K562 (cell line): Measurements from ENCODE around the gene LRRC25. TPM values are rescaled to one million over a fixed set of nuclear protein-coding genes. Genes with fewer than 3 reads are reported as not detected.

Experiments used
- ATAC-seq: fragments of 200-7000 bp; cut with Tn5 transposase; 3 replicates; pipeline ENCODE4 v1.9.1; 2020; ENCODE audit warnings: moderate library complexity
- BruUV-seq: library from RNA; stranded (reverse); fragments of 400-500 nt; replicated peaks from 2 replicates; lab custom pipeline; 2021; lab: Mats Ljungman, UMichigan
- CTCF ChIA-PET: fragments of 300-600 bp; formaldehyde crosslinking; extraction: SDS; loops from one replicate; lab custom pipeline; 2021; ENCODE audit warnings: low intra/inter-chr PET ratio; lab: Yijun Ruan, JAX
- POLR2A ChIA-PET: fragments of 300-600, 350-650 bp; sonication (Branson Sonifier 250); formaldehyde crosslinking; extraction: SDS; loops from one replicate; lab custom pipeline; 2021; ENCODE audit warnings: antibody characterized with exemption, inconsistent platforms; lab: Yijun Ruan, JAX
- DNase-seq, 4 experiments: peaks; one replicate each; pipeline versions ENCODE4 v3.0.0 to v3.0.0-alpha.2; 2011 to 2018; ENCODE audit warnings: low spot score in 3 of 4, mixed read lengths in 3 of 4; ENCODE audit errors: extremely low read depth in 1 of 4
- FAIRE-seq: peaks from 2 replicates; lab custom pipeline; 2011; peaks lifted over from hg19 to GRCh38; lab: Jason Lieb, UNC
- H2AFZ ChIP-seq: 2 replicates; pipeline ENCODE4 v1.6.0; 2011; ENCODE audit warnings: low read depth, low read length, control low read depth, inconsistent platforms
- H3K27ac ChIP-seq: fragments of 200-600 bp; 3 replicates; pipeline ENCODE4 v1.8.0; 2011; ENCODE audit warnings: low read depth, mild to moderate bottlenecking, control low read depth, inconsistent platforms, low read length, moderate library complexity, mixed read lengths; ENCODE audit errors: extremely low read depth
- H3K27me3 ChIP-seq, 2 experiments: fragments of 300-600 bp in 1 of 2; 2 replicates in 1 of 2; 3 replicates in 1 of 2; pipeline versions ENCODE4 v1.6.0 to v1.8.0; 2011; ENCODE audit warnings: inconsistent platforms in 2 of 2, low read length in 2 of 2, mild to moderate bottlenecking in 1 of 2, mixed read lengths in 1 of 2, moderate library complexity in 1 of 2; ENCODE audit not compliant: control insufficient read depth in 2 of 2, insufficient read depth in 2 of 2
- H3K36me3 ChIP-seq: fragments of 300-600 bp; 3 replicates; pipeline ENCODE4 v1.8.0; 2011; ENCODE audit warnings: mild to moderate bottlenecking, low read length, inconsistent platforms; ENCODE audit not compliant: control insufficient read depth, insufficient read depth
- H3K4me1 ChIP-seq, 2 experiments: fragments of 200-600 bp in 1 of 2; replicated peaks in 1 of 2; 2 replicates in 1 of 2; 3 replicates in 1 of 2; pipeline versions ENCODE4 v1.5.1 to v1.8.0; 2011; ENCODE audit warnings: inconsistent platforms in 2 of 2, low read length in 2 of 2, mild to moderate bottlenecking in 1 of 2, mixed read lengths in 1 of 2, moderate library complexity in 1 of 2; ENCODE audit not compliant: control insufficient read depth in 2 of 2, insufficient read depth in 2 of 2
- H3K4me2 ChIP-seq: 2 replicates; pipeline ENCODE4 v1.6.1; 2011; ENCODE audit warnings: low read length, control low read depth, inconsistent platforms, mixed read lengths; ENCODE audit not compliant: insufficient read depth
- H3K4me3 ChIP-seq: fragments of 200-600 bp; sonication (generic), shearing (Covaris generic); 2 replicates; pipeline ENCODE4 v1.5.1; 2016; ENCODE audit warnings: control low read depth, inconsistent platforms
- H3K79me2 ChIP-seq: fragments of 200-600 bp; 3 replicates; pipeline ENCODE4 v1.8.0; 2011; ENCODE audit warnings: low read length, inconsistent platforms; ENCODE audit not compliant: control insufficient read depth, insufficient read depth
- H3K9ac ChIP-seq, 2 experiments: 2 replicates each; pipeline versions ENCODE4 v1.6.0 to v1.6.1; 2011; ENCODE audit warnings: low read depth in 2 of 2, low read length in 2 of 2, control low read depth in 1 of 2, inconsistent platforms in 1 of 2, mild to moderate bottlenecking in 1 of 2, mixed read lengths in 1 of 2; ENCODE audit not compliant: insufficient read depth in 1 of 2
- H3K9me1 ChIP-seq: one replicate; pipeline ENCODE4 v1.6.0; 2011; ENCODE audit warnings: inconsistent platforms, mild to moderate bottlenecking, low read length, moderate library complexity; ENCODE audit not compliant: control insufficient read depth, insufficient read depth
- H3K9me3 ChIP-seq: replicated peaks from 2 replicates; pipeline ENCODE4 v1.5.1; 2011; ENCODE audit warnings: low read depth, low read length, inconsistent platforms; ENCODE audit not compliant: control insufficient read depth, insufficient read depth
- H4K20me1 ChIP-seq: replicated peaks from 2 replicates; pipeline ENCODE4 v1.6.1; 2011; ENCODE audit warnings: low read length, inconsistent platforms, mixed read lengths; ENCODE audit not compliant: control insufficient read depth, insufficient read depth
- BRD9 ChIP-seq: fragments of 450-650 bp; IDR thresholded peaks from 2 replicates; pipeline ENCODE4 v1.6.1; 2018; ENCODE audit warnings: low read depth; ENCODE audit not compliant: partially characterized antibody
- ELF4 ChIP-seq: fragments of 450-650 bp; formaldehyde crosslinking; IDR thresholded peaks from 2 replicates; pipeline ENCODE4 v1.4.0; 2022; ENCODE audit warnings: missing genetic modification characterization
- FOXK1 ChIP-seq: sonication (generic); formaldehyde crosslinking; IDR thresholded peaks from 2 replicates; pipeline ENCODE4 v1.8.0; 2022; ENCODE audit warnings: missing genetic modification reagents, mild to moderate bottlenecking, borderline replicate concordance
- HDAC2 ChIP-seq: fragments of 450-650 bp; IDR thresholded peaks from 2 replicates; pipeline ENCODE4 v1.6.1; 2016; ENCODE audit warnings: mild to moderate bottlenecking
- HMGN3 ChIP-seq: IDR thresholded peaks from 2 replicates; pipeline ENCODE4 v1.6.1; 2011; ENCODE audit warnings: borderline replicate concordance, low read depth, mild to moderate bottlenecking, mixed read lengths, low read length; ENCODE audit not compliant: insufficient read length; ENCODE audit errors: extremely low read depth
- JUN ChIP-seq, 2 experiments: sonication (generic) in 1 of 2; formaldehyde crosslinking in 1 of 2; IDR thresholded peaks; 2 replicates each; pipeline versions ENCODE4 v1.6.1 to v1.8.0; 2012 to 2022; ENCODE audit warnings: borderline replicate concordance in 2 of 2, mild to moderate bottlenecking in 2 of 2, improper control_type of control experiment in 1 of 2, low read depth in 1 of 2, low read length in 1 of 2, missing genetic modification reagents in 1 of 2
- MIER1 ChIP-seq: fragments of 450-650 bp; IDR thresholded peaks from 2 replicates; pipeline ENCODE4 v1.6.1; 2016; ENCODE audit warnings: antibody characterized with exemption, mild to moderate bottlenecking, low read depth
- NR2F6 ChIP-seq: fragments of 450-650 bp; formaldehyde crosslinking; IDR thresholded peaks from 2 replicates; pipeline ENCODE4 v1.4.0; 2020; ENCODE audit warnings: mild to moderate bottlenecking
- POLR2AphosphoS5 ChIP-seq: IDR thresholded peaks from 2 replicates; pipeline ENCODE4 v1.6.1; 2011; ENCODE audit warnings: mild to moderate bottlenecking, low read depth, low read length, moderate library complexity; ENCODE audit not compliant: control insufficient read depth, insufficient read depth
- PTRF ChIP-seq: fragments of 450-650 bp; IDR thresholded peaks from 2 replicates; pipeline ENCODE4 v1.6.1; 2016; ENCODE audit warnings: mild to moderate bottlenecking, missing genetic modification characterization, missing compliant biosample characterization
- RHOXF2B ChIP-seq: fragments of 250-450 bp; sonication (Bioruptor Pico); conservative IDR thresholded peaks from 2 replicates; pipeline ENCODE4 v1.5.1; 2021
- SRSF3 ChIP-seq: fragments of 200-400 bp; formaldehyde crosslinking; IDR thresholded peaks from 2 replicates; pipeline ENCODE4 v1.6.1; 2016; ENCODE audit warnings: mild to moderate bottlenecking, low read length, moderate library complexity; ENCODE audit not compliant: insufficient read depth
- STAT6 ChIP-seq: sonication (generic); formaldehyde crosslinking; IDR thresholded peaks from 2 replicates; pipeline ENCODE4 v1.8.1; 2023; ENCODE audit warnings: mild to moderate bottlenecking, missing genetic modification reagents
- TAL1 ChIP-seq: fragments of 450-650 bp; IDR thresholded peaks from 2 replicates; pipeline ENCODE4 v1.6.1; 2016; ENCODE audit warnings: mild to moderate bottlenecking
- TCF7 ChIP-seq: sonication (generic); IDR thresholded peaks from 2 replicates; pipeline ENCODE4 v1.6.1; 2016; ENCODE audit warnings: antibody characterized with exemption, borderline replicate concordance
- U2AF1 ChIP-seq: fragments of 200-400 bp; formaldehyde crosslinking; optimal IDR thresholded peaks from 2 replicates; pipeline ENCODE3; 2017; ENCODE audit warnings: mild to moderate bottlenecking, low read depth, low read length, moderate library complexity
- WGBS: fragments of 100-300 bp; shearing (Covaris generic); methylation state at CpG from one replicate; pipeline ENCODE4 v1.1.6; 2016; ENCODE audit warnings: low coverage, mixed read lengths; ENCODE audit not compliant: insufficient coverage; ENCODE audit errors: missing lambda C conversion rate; 5-methylcytosine and 5-hydroxymethylcytosine counted together
- in situ Hi-C: fragments of 300-500 bp; cut with MboI; formaldehyde crosslinking; loops from 4 replicates; pipeline ENCODE4 v1.15.0; 2018; ENCODE audit warnings: inconsistent platforms, mixed read lengths
- intact Hi-C: fragments of 100-400 bp; cut with micrococcal nuclease; formaldehyde crosslinking; loops from 2 replicates; pipeline ENCODE4 v1.14.2; 2022
- polyA plus RNA-seq, 8 experiments: library from polyadenylated mRNA; depleted of rRNA in 4 of 8; stranded (reverse) in 5 of 8; unstranded in 3 of 8; fragments of >200 nt; fragmentation: Nextera tagmentation in 2 of 8; fragmentation: Illumina TruSeq in 1 of 8; extraction: Ambion mirVana in 2 of 8; extraction: Trizol in 1 of 8; gene quantifications; 2 replicates each; pipeline versions ENCODE4 v1.2.1 to v1.2.3, GENCODE V29; 2011 to 2014; ENCODE audit warnings: inconsistent platforms in 1 of 8, missing spikeins in 1 of 8
- total RNA-seq, 7 experiments: library from RNA; depleted of rRNA in 6 of 7; stranded (reverse); fragments of >200 nt in 6 of 7; fragmentation: Illumina TruSeq in 2 of 7; extraction: Trizol in 2 of 7; gene quantifications; 2 replicates each; pipeline versions ENCODE4 v1.2.1 to v1.2.3, GENCODE V29; 2011 to 2021; ENCODE audit warnings: low replicate concordance in 1 of 7

Gene LRRC25
- total and polyA plus RNA-seq, 9 of the 15 experiments (the other 6 are each of a cell fraction or from before 2014, with no cell fraction given), result 0.07 to 0.36 (median 0.10) TPM; not detected in 3

- TF ChIP-seq STAT6 (CRISPR knock-in tag), result no peak
- no peak for TF ChIP-seq FOXK1
- TF ChIP-seq NR2F6 (CRISPR knock-in tag), result no peak
- TF ChIP-seq U2AF1, result no peak
- no peak for TF ChIP-seq JUN (IDR thresholded peaks at IDR 0.05; ENCODE audit: borderline replicate concordance, low read depth, low read length)
- TF ChIP-seq JUN (CRISPR knock-in tag; IDR thresholded peaks at IDR 0.05; ENCODE audit: borderline replicate concordance), result no peak
- TF ChIP-seq HDAC2, result no peak
- no peak for TF ChIP-seq ELF4
- TF ChIP-seq TCF7, result no peak
Measured at GRCh38 chr19:18444513-18444912, 47.1 kb upstream of the LRRC25 start (continued).

GRCh38 chr19:18443831-18444230, 46.4 kb upstream of the LRRC25 start:
- POLR2A ChIA-PET, result interaction anchor here (0.5 to 0.7 kb wide), 2 partner anchors 31 to 95 kb away, joined by 3 read pairs; no protein-coding TSS in a partner anchor
- FAIRE-seq (no peak), ATAC-seq (no peak), DNase-seq (no peak)
- H3K36me3 ChIP-seq, result peaks cover 57% of the 10 kb centered on the region
- H3K9me1 ChIP-seq, result peaks cover 14% of the 10 kb centered on the region
- H3K27ac ChIP-seq, result no peak overlapping the region
- no peak overlapping the region for H2AFZ ChIP-seq
- H3K4me3 ChIP-seq, result no peak overlapping the region
- no peaks in the 10 kb centered on the region for H3K9me3 ChIP-seq
- H3K4me1 ChIP-seq, result peaks cover 27 to 68% of the 10 kb centered on the region in 2 experiments
- no peaks in the 10 kb centered on the region for H3K27me3 ChIP-seq
- intact Hi-C loops (no loop called here), in situ Hi-C loops (no loop called here)
- peaks cover 3% of the 10 kb centered on the region; the same call in 1 of the 3 replicates for H3K79me2 ChIP-seq
- no peak for TF ChIP-seq TAL1
- no peak for TF ChIP-seq PTRF (tag)
- no peak for TF ChIP-seq HMGN3
- TF ChIP-seq BRD9, result no peak
- TF ChIP-seq SRSF3, result no peak
- no peak for TF ChIP-seq MIER1
- no peak for TF ChIP-seq POLR2AphosphoS5
- no peak for TF ChIP-seq RHOXF2B (CRISPR knock-in tag)
- no TSS peak for BruUV-seq
- WGBS, result 89% methylated on average over 11 of the region's 11 CpGs
- CTCF ChIA-PET, result no interaction called here
- H4K20me1 ChIP-seq, result 0 out of 2 replicates have a peak, but pooled peaks cover 4% of the 10 kb centered on the region
- H3K9ac ChIP-seq, result no peak overlapping the region; a peak in 1 of 4 replicates
- H3K4me2 ChIP-seq, result no peak overlapping the region
